HG03432 (cell line): ENCODE measurements around the gene DNAAF5.
"Not testable (repeated sequence)": the region's sequence is repeated elsewhere in the genome, so short reads cannot be mapped to it uniquely, and the experiment has no call there.

Experiments used
- ATAC-seq: cut with Tn5 transposase; IDR thresholded peaks from one replicate; pipeline ENCODE4 v1.9.1; 2021; ENCODE audit warnings: mild to moderate bottlenecking, moderate library complexity; ENCODE audit not compliant: unreplicated experiment

Gene DNAAF5

GRCh38 chr7:780081-780480, 53.6 kb downstream of the DNAAF5 start:
- ATAC-seq, result no peak

- ATAC-seq, result no peak
Observed at GRCh38 chr7:780516-780915, 54.0 kb downstream of the DNAAF5 start.

DNA sequence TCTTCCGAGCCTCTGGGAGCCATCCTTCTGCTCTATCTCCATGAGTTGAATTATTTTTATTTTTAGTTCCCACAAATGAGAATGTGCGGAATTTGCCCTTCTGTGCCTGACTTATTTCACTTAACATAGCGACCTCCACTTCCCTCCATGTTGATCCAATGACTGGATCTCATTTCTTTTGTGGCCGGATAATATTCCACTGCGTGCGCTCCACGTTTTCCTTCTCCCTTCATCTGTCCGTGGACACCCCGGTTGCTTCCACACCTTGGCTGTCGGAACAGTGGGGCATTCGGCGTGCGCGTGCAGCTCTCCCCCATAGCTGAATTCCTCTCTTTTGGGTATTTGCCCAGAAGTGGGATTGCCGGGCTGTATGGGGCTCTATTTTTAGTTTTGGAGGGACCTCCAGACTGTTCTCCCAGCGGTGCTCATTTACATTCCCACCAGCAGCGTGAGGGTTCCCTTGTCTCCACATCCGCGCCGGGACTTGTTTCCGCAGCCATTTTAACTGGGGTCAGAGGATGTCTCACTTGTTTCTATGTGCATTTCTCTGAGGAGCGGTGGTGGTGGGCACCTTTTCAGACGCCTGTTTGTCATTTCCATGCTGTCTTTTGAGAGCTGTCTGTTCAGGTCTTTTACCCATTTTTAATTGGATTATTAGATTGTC, 54.8 kb downstream of the DNAAF5 start:
- no peak for ATAC-seq

- no peak for ATAC-seq
Observed at GRCh38 chr7:781936-782529, 55.5 kb downstream of the DNAAF5 start.

DNA sequence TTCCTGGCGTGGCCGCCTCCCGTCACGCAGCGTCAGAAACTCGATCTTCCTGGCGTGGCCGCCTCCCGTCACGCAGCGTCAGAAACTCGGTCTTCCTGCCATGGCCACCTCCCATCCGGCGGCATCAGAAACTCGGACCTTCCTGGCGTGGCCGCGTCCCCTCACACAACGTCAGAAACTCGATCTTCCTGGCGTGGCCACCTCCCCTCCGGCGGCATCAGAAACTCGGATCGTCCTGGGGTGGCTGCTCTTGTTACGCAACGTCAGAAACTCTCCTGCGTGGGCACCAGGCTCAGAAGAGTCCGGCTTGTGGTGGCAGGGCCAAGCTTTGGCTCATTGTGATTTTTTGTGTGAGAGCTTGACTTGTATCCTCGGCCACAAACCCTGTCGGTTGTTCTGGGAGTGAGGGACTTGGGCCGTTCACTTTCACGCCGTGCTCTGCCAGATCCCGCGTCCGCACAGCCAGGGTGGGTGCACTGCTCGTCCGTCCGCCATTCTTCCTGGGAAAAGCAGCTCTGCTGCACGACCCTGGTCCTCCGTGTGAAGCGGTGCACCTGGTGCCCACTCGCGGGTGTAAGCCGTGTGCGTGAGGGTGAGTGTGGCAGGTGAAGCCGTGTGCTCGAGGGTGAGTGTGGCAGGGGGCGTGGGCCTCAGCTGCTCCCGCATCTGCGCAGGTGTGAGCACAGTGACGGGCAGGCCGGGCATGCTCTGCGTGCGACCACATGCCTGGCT, 56.4 kb downstream of the DNAAF5 start:
- no peak for ATAC-seq

DNA sequence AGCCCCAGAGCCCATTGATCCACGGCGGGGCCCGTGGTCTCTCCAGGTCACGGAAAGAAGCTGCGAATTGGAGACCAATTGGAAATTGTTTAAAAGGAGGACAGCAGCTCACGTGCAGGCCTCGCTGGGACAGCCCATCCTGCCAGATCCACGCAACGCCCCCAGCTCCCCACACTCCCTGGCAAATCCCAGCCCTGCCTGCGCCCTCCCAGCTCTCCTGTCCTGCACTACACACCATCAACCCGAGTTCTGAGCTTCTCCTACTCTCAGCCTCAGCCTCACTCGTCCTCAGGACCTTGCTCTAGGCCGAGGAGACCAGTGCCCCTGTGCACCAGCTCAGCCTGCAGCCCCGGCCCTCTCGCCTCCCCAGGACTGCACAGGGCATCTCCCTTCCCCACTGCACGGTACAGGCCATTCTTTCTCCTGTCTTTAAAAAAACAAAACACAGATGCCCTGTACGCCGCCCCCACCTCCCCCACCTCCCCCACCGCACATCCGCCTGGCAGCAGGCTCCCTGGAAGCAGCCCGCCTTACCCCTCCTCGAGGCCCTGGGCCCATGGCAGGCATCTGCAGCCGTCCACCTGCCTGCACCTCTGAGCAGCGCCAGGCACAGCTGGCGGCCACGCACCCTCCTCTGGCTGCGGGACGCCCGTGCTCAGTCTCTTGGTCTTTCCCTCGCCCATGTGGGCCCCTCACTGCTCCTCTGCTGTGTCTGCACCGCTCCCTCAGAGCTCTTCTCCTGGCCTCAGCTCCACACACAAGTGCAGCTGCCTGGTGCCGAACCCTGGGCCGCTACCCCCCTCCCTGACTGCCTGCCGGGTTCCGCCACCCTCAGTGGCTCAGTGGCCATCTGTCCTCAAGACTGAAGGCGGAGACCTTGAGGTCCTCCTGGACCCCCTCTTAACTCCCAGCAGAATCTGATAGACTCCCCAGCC, 57.3 kb downstream of the DNAAF5 start:
- no peak for ATAC-seq

DNA sequence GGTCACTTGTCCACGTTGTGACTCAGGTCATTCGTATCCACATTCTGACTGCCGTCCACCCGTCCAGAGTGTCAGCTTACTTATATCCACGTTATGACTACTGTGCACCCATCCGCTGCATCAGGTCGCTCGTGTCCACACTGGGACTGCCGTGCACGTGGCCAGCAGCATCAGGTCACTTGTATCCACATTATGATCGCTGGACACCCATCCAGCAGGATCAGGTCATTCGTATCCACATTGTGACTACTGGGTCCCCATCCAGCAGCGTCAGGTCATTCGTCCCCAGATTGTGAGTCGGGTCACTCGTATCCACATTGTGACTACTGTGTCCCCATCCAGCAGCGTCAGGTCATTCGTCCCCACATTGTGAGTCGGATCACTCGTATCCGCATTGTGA, 58.5 kb downstream of the DNAAF5 start:
- ATAC-seq, result no peak

DNA sequence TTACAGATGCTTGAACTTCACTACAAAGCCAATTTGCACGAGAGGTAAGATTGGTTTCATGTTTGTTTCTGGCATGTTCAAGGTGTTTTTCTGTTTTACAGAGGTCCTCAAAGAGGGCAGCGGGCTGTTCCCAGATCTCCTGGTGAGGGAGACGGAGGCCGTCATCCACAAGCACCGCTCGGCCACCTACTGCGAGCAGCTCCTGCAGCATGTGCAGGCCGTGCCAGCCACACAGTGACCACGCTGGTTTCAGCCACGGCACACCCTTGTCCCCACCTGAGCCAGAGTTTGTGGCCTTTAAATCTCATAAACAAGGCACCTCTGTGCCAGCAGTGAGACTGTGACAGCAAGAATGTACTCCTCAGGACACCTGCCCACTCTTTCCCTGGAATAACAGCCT, 58.9 kb downstream of the DNAAF5 start:
- no peak for ATAC-seq

GRCh38 chr7:786472-787255, 60.2 kb downstream of the DNAAF5 start:
- no peak for ATAC-seq

GRCh38 chr7:787332-788240, 61.1 kb downstream of the DNAAF5 start:
- no peak for ATAC-seq

GRCh38 chr7:791519-791918, 65.0 kb downstream of the DNAAF5 start:
- no peak for ATAC-seq

- no peak for ATAC-seq
Observed at GRCh38 chr7:794207-794606, 67.7 kb downstream of the DNAAF5 start.

GRCh38 chr7:794671-795329, 68.3 kb downstream of the DNAAF5 start:
- no peak for ATAC-seq

DNA sequence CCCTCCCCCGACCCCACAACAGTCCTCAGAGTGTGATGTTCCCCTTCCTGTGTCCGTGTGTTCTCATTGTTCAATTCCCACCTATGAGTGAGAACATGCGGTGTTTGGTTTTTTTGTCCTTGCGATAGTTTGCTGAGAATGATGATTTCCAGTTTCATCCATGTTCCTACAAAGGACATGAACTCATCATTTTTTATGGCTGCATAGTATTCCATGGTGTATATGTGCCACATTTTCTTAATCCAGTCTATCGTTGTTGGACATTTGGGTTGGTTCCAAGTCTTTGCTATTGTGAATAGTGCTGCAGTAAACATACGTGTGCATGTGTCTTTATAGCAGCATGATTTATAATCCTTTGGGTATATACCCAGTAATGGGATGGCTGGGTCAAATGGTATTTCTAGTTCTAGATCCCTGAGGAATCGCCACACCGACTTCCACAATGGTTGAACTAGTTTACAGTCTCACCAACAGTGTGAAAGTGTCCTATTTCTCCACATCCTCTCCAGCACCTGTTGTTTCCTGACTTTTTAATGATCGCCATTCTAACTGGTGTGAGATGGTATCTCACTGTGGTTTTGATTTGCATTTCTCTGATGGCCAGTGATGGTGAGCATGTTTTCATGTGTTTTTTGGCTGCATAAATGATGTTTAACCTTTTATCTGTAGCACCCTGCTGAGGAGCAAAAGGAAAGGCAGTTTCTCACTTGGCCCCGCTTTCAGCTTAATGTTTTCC, 70.1 kb downstream of the DNAAF5 start:
- not testable (repeated sequence) for ATAC-seq

GRCh38 chr7:798921-799470, 72.5 kb downstream of the DNAAF5 start:
- ATAC-seq, result no peak

DNA sequence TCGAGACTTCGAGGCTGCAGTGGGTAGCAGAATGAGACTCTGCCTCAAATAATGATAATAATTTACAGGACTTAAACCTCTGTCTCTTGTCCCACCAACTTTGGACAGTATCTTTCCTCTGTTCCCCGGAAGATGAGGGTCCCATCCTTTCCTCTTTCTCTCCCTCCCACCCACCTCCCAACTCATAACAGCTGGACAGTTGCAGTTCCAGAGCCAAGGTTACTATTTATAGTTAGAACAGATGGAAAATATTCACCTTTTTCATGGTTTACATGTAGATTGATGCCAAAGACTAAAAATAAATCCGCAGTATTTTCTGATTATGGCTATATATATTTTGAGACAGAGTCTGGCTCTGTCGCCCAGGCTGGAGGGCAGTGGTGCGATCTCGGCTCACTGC, 74.2 kb downstream of the DNAAF5 start:
- no peak for ATAC-seq

GRCh38 chr7:801351-801750, 74.9 kb downstream of the DNAAF5 start:
- ATAC-seq, result not testable (repeated sequence)

GRCh38 chr7:801940-802381, 75.5 kb downstream of the DNAAF5 start:
- no peak for ATAC-seq
